ENCODE measurements around the gene TRHDE.
"Not testable (repeated sequence)": the region's sequence is repeated elsewhere in the genome, so short reads cannot be mapped to it uniquely, and the experiment has no call there.

The TRHDE gene

DNA sequence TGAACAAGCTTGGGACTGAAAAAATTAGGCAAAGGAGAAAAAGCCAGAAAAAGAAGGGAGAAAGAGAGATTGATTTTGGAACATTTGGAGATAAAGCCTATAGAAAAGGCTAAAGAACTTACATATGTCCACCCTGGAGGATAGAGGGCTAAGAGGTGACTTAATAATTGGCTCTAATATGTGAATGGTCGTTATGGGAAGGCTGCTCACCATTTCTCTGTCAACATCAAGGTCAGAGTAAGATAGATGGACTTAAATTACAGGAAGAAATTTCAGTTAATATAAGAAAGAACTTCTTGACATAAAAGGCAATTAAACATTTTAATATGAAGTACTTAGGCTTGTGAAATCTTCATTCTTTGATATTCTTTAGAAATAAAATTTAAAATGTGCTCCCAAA lies 238.6 kb downstream of the TRHDE start:
- no peaks in the 10 kb centered on the region for H3K4me1 ChIP-seq (ENCODE audit: insufficient read depth, low read length, severe bottlenecking)
- H4K20me1 ChIP-seq (ENCODE audit: insufficient read depth, low read length), result no peaks in the 10 kb centered on the region
- no peaks in the 10 kb centered on the region for H3K36me3 ChIP-seq (ENCODE audit: insufficient read depth, low read length)
- H3K4me3 ChIP-seq (ENCODE audit: low read depth, low read length, poor library complexity, severe bottlenecking), result no peak overlapping the region
- no peaks in the 10 kb centered on the region for H3F3A ChIP-seq (ENCODE audit: insufficient read depth, low read length)
- H3K9me3 ChIP-seq (ENCODE audit: low read length), result no peaks in the 10 kb centered on the region
- H3K27me3 ChIP-seq (ENCODE audit: insufficient read depth, low read length), result no peaks in the 10 kb centered on the region
- H3K9ac ChIP-seq (ENCODE audit: low read length), result no peak overlapping the region
- no peak overlapping the region for H3K4me2 ChIP-seq (ENCODE audit: low read length)
- H2AFZ ChIP-seq (ENCODE audit: low read length), result no peak overlapping the region
- no peak overlapping the region for H3K27ac ChIP-seq (ENCODE audit: low read depth, low read length, poor library complexity, severe bottlenecking)
- no peaks in the 10 kb centered on the region for H3K79me2 ChIP-seq (ENCODE audit: insufficient read depth, low read length)
- H3K9me2 ChIP-seq (ENCODE audit: low read depth, low read length), result no peaks in the 10 kb centered on the region
- TF ChIP-seq, protein P1, sequence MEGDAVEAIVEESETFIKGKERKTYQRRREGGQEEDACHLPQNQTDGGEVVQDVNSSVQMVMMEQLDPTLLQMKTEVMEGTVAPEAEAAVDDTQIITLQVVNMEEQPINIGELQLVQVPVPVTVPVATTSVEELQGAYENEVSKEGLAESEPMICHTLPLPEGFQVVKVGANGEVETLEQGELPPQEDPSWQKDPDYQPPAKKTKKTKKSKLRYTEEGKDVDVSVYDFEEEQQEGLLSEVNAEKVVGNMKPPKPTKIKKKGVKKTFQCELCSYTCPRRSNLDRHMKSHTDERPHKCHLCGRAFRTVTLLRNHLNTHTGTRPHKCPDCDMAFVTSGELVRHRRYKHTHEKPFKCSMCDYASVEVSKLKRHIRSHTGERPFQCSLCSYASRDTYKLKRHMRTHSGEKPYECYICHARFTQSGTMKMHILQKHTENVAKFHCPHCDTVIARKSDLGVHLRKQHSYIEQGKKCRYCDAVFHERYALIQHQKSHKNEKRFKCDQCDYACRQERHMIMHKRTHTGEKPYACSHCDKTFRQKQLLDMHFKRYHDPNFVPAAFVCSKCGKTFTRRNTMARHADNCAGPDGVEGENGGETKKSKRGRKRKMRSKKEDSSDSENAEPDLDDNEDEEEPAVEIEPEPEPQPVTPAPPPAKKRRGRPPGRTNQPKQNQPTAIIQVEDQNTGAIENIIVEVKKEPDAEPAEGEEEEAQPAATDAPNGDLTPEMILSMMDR (IDR thresholded peaks at IDR 0.05; ENCODE audit: low read length), result no peak
- no peak for TF ChIP-seq EZH2 (IDR thresholded peaks at IDR 0.05; ENCODE audit: borderline replicate concordance, low read length)

DNA sequence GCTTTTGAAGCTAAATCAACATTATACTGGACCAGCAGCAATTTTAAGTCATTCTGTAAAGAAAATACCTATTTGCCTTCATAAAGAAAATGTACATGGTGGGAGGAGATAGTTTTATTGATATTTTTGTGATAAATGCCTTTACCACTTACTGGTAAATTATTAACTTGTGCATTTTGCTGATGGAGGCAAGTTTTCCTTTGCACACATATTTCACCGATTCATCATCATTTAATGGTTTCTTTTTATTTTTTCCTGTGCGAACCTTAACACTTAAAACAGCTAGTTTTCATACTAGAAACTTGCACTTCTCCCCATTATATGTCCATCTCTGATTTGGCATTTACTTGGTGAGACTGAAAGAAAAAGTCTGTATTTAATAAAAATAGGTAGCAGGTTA lies 239.3 kb downstream of the TRHDE start:
- H3K9me2 ChIP-seq (ENCODE audit: low read depth, low read length), result no peaks in the 10 kb centered on the region
- H3K79me2 ChIP-seq (ENCODE audit: insufficient read depth, low read length), result no peaks in the 10 kb centered on the region
- H3K4me2 ChIP-seq (ENCODE audit: low read length), result no peak overlapping the region
- H3K36me3 ChIP-seq (ENCODE audit: insufficient read depth, low read length), result no peaks in the 10 kb centered on the region
- TF ChIP-seq, protein P1 (IDR thresholded peaks at IDR 0.05; ENCODE audit: low read length), result no peak
- no peak for TF ChIP-seq EZH2 (IDR thresholded peaks at IDR 0.05; ENCODE audit: borderline replicate concordance, low read length)
- H4K20me1 ChIP-seq (ENCODE audit: insufficient read depth, low read length), result no peaks in the 10 kb centered on the region
- no peak overlapping the region for H3K9ac ChIP-seq (ENCODE audit: low read length)
- no peak overlapping the region for H2AFZ ChIP-seq (ENCODE audit: low read length)
- H3K27me3 ChIP-seq (ENCODE audit: insufficient read depth, low read length), result no peaks in the 10 kb centered on the region
- H3K9me3 ChIP-seq (ENCODE audit: low read length), result no peaks in the 10 kb centered on the region
- no peaks in the 10 kb centered on the region for H3K4me1 ChIP-seq (ENCODE audit: insufficient read depth, low read length, severe bottlenecking)
- no peak overlapping the region for H3K27ac ChIP-seq (ENCODE audit: low read depth, low read length, poor library complexity, severe bottlenecking)
- H3K4me3 ChIP-seq (ENCODE audit: low read depth, low read length, poor library complexity, severe bottlenecking), result no peak overlapping the region
- H3F3A ChIP-seq (ENCODE audit: insufficient read depth, low read length), result no peaks in the 10 kb centered on the region

DNA sequence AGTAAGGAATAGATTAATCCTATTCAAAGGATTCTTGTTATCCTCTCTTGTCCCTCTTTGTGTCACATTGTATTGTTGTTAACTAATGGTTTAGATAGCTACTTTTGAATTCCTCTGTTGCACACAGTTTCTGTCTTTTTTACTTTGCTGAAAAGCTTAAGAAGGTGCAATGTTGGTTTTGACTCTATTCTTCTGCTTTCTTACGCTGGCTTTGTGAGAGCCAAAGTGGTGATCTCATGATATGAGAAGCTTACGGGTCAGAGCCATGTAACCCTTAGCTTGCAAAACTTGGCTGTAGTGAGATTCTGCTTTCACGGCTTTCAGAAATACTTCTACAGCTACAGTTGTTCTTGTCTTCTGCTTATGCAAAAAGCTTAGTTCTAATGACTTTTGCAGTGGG lies 239.7 kb downstream of the TRHDE start:
- Histone ChIP-seq H3K9me2 (ENCODE audit: low read depth, low read length) (no peaks in the 10 kb centered on the region), H3F3A (ENCODE audit: insufficient read depth, low read length) (no peaks in the 10 kb centered on the region), H3K9ac (ENCODE audit: low read length) (no peak overlapping the region), H3K4me1 (ENCODE audit: insufficient read depth, low read length, severe bottlenecking) (no peaks in the 10 kb centered on the region), H4K20me1 (ENCODE audit: insufficient read depth, low read length) (no peaks in the 10 kb centered on the region), H3K27me3 (ENCODE audit: insufficient read depth, low read length) (no peaks in the 10 kb centered on the region), H3K4me3 (ENCODE audit: low read depth, low read length, poor library complexity, severe bottlenecking) (no peak overlapping the region), H3K36me3 (ENCODE audit: insufficient read depth, low read length) (no peaks in the 10 kb centered on the region), H3K9me3 (ENCODE audit: low read length) (no peaks in the 10 kb centered on the region), H3K27ac (ENCODE audit: low read depth, low read length, poor library complexity, severe bottlenecking) (no peak overlapping the region), H3K79me2 (ENCODE audit: insufficient read depth, low read length) (no peaks in the 10 kb centered on the region), H2AFZ (ENCODE audit: low read length) (no peak overlapping the region), H3K4me2 (ENCODE audit: low read length) (no peak overlapping the region)
- no peak for TF ChIP-seq EZH2 (IDR thresholded peaks at IDR 0.05; ENCODE audit: borderline replicate concordance, low read length)
- TF ChIP-seq, protein P1 (IDR thresholded peaks at IDR 0.05; ENCODE audit: low read length), result no peak

DNA sequence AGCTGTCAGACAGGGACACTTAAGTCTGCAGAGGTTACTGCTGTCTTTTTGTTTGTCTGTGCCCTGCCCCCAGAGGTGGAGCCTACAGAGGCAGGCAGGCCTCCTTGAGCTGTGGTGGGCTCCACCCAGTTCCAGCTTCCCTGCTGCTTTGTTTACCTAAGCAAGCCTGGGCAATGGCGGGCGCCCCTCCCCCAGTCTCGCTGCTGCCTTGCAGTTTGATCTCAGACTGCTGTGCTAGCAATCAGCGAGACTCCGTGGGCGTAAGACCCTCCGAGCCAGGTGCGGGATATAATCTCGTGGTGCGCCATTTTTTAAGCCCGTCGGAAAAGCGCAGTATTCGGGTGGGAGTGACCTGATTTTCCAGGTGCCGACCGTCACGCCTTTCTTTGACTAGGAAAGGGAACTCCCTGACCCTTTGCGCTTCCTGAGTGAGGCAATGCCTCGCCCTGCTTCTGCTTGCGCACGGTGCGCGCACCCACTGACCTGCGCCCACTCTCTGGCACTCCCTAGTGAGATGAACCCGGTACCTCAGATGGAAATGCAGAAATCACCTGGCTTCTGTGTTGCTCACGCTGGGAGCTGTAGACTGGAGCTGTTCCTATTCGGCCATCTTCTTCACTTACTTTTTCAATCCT lies 248.0 kb downstream of the TRHDE start:
- not testable (repeated sequence) for H3K9ac ChIP-seq (ENCODE audit: low read length); H3K79me2 ChIP-seq (ENCODE audit: insufficient read depth, low read length); H3K9me2 ChIP-seq (ENCODE audit: low read depth, low read length); H3F3A ChIP-seq (ENCODE audit: insufficient read depth, low read length); H3K9me3 ChIP-seq (ENCODE audit: low read length); H3K27me3 ChIP-seq (ENCODE audit: insufficient read depth, low read length); H3K36me3 ChIP-seq (ENCODE audit: insufficient read depth, low read length); H2AFZ ChIP-seq (ENCODE audit: low read length); H3K27ac ChIP-seq (ENCODE audit: low read depth, low read length, poor library complexity, severe bottlenecking); H4K20me1 ChIP-seq (ENCODE audit: insufficient read depth, low read length); H3K4me2 ChIP-seq (ENCODE audit: low read length); H3K4me3 ChIP-seq (ENCODE audit: low read depth, low read length, poor library complexity, severe bottlenecking)
- H3K4me1 ChIP-seq (ENCODE audit: insufficient read depth, low read length, severe bottlenecking), result peaks cover 30% of the 10 kb centered on the region

All from OCI-LY1 (cell line).